ES-I3 (cell line): ENCODE results near the gene CYBB.
"Not testable (repeated sequence)": the region's sequence is repeated elsewhere in the genome, so short reads cannot be mapped to it uniquely, and the experiment has no call there.

Experiments used
- H3K36me3 ChIP-seq: 2 replicates; pipeline ENCODE4 v1.6.1; 2013; ENCODE audit warnings: mild to moderate bottlenecking, low read length, control low read depth, moderate library complexity; ENCODE audit not compliant: insufficient read depth
- H3K4me1 ChIP-seq: 2 replicates; pipeline ENCODE4 v1.6.1; 2013; ENCODE audit warnings: mild to moderate bottlenecking, control low read depth, low read length; ENCODE audit not compliant: insufficient read depth
- H3K9ac ChIP-seq: 2 replicates; pipeline ENCODE4 v1.6.1; 2013; ENCODE audit warnings: low read depth, mild to moderate bottlenecking, low read length, moderate library complexity
- H3K9me3 ChIP-seq: 2 replicates; pipeline ENCODE4 v1.6.1; 2013; ENCODE audit warnings: mild to moderate bottlenecking, low read length, moderate library complexity; ENCODE audit not compliant: control insufficient read depth, insufficient read depth

CYBB gene

GRCh38 chrX:37767430-37767829 is 12.4 kb upstream of the CYBB start:
- no peaks in the 10 kb centered on the region for H3K36me3 ChIP-seq
- no peaks in the 10 kb centered on the region for H3K9me3 ChIP-seq
- H3K4me1 ChIP-seq: no peaks in the 10 kb centered on the region
- no peak overlapping the region for H3K9ac ChIP-seq

DNA sequence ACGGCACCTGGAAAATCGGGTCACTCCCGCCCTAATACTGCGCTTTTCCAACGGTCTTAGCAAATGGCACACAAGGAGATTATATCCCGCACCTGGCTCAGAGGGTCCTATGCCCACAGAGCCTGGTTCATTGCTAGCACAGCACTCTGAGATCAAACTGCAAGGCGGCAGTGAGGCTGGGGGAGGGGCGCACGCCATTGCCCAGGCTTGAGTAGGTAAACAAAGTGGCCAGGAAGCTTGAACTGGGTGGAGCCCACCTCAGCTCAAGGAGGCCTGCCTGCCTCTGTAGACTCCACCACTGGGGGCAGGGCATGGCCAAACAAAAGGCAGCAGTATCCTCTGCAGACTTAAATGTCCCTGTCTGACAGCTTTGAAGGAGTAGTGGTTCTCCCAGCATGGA is 11.0 kb upstream of the CYBB start:
- not testable (repeated sequence) for H3K9ac ChIP-seq, H3K4me1 ChIP-seq, H3K36me3 ChIP-seq

DNA sequence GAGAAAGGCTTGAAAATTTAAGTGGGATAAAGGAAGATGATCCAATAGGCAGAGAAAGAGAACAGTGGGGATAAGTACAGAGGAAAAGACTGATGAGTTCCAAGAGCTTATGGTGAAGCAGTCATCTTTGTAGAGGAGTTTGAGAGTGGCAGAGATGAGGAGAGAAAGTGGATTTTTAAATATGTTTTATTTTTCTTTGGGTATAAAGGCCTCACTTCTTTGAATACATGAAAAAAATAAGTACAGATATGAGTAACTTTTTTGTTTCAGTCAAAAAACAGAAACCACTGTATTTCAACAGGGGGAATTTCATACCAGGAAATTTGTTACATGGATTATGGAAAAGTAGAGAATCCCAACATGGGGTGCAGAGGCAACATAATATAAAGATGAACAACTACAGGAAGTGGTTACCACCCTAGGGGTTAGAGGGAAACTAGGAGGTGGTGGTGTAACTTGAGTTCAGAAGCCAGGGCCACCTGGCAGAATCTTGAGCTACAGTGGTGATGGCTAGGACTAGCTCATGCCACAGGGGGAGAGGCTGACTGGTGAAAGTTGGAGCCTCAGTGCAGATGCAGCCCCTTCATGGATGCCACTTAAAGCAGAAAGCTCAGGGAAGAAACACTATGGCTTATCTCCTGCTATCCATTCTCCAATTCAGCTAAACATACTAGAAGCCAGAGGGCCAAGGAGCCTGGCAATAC is 3.4 kb upstream of the CYBB start:
- no peaks in the 10 kb centered on the region for H3K4me1 ChIP-seq
- H3K9ac ChIP-seq: no peak overlapping the region
- no peaks in the 10 kb centered on the region for H3K9me3 ChIP-seq
- H3K36me3 ChIP-seq: no peaks in the 10 kb centered on the region

More for the DNA sequence above, 11.0 kb upstream of the CYBB start:
- H3K9me3 ChIP-seq: not testable (repeated sequence)

DNA sequence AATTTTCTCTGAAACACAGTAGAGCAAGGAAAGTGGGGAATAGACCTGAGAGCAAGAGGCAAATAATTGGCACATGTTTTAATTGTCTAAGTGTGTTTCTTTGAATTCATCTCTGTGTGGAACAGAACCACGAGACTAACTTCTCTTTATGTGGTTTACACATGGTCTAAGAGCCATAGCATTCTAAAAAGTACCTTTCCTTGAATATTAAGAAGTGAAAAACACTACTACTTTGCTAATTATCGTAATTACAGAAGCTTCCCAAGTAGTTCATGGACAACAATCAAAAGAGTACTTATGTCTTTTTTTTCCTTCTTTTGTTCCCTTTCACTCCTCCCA is 2.9 kb upstream of the CYBB start:
- no peak overlapping the region for H3K9ac ChIP-seq
- H3K36me3 ChIP-seq: no peaks in the 10 kb centered on the region
- H3K9me3 ChIP-seq: no peaks in the 10 kb centered on the region
- no peaks in the 10 kb centered on the region for H3K4me1 ChIP-seq

DNA sequence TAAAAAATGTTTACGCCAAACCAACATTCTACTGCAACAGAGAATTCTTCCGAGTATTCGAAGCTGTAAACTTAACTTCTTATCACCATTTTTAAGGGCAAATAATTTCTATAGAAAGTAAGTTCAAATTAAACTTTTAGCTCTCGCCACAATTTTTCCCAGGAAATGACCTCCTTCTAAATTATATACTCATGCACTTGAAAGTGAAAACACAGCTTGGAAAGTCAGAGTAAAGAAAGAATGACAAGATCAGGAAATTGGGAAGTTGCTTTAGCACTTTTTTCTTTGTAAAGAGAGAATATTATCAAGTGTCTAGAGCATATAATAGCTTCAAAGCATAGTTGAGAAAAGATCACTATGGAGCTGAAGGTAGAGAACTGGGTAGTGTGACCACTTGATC is 1.2 kb downstream of the CYBB start:
- Histone ChIP-seq H3K9ac (no peak overlapping the region), H3K4me1 (0 out of 2 replicates have a peak, but pooled peaks cover 6% of the 10 kb centered on the region), H3K36me3 (no peaks in the 10 kb centered on the region), H3K9me3 (no peaks in the 10 kb centered on the region)

GRCh38 chrX:37781814-37782213 is 2.0 kb downstream of the CYBB start:
- H3K4me1 ChIP-seq: 0 out of 2 replicates have a peak, but pooled peaks cover 6% of the 10 kb centered on the region
- H3K9ac ChIP-seq: no peak overlapping the region
- no peaks in the 10 kb centered on the region for H3K9me3 ChIP-seq
- no peaks in the 10 kb centered on the region for H3K36me3 ChIP-seq

GRCh38 chrX:37782359-37782758 is 2.5 kb downstream of the CYBB start:
- H3K9me3 ChIP-seq: no peaks in the 10 kb centered on the region
- H3K9ac ChIP-seq: no peak overlapping the region
- no peaks in the 10 kb centered on the region for H3K36me3 ChIP-seq
- H3K4me1 ChIP-seq: 0 out of 2 replicates have a peak, but pooled peaks cover 6% of the 10 kb centered on the region

DNA sequence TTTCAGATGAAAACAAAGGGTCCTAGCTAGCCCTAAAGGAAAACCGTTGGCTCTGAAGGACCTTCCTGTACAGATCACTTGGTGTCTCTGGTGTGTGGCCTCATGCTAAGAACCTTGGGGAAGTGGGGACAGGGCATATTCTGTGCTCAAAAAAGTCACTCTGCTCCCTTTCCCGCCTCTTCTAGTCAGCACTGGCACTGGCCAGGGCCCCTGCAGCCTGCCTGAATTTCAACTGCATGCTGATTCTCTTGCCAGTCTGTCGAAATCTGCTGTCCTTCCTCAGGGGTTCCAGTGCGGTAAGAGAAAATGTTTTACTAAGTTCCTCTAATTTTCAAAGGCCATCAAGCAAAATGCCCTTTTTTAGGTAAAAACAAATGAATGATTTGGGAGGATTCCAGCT is 3.4 kb downstream of the CYBB start:
- no peaks in the 10 kb centered on the region for H3K9me3 ChIP-seq
- H3K4me1 ChIP-seq: 0 out of 2 replicates have a peak, but pooled peaks cover 6% of the 10 kb centered on the region
- no peak overlapping the region for H3K9ac ChIP-seq
- H3K36me3 ChIP-seq: no peaks in the 10 kb centered on the region

- H3K9ac ChIP-seq: no peak overlapping the region
Measured at GRCh38 chrX:37785569-37785968, 5.7 kb downstream of the CYBB start.

GRCh38 chrX:37786624-37787422 is 7.0 kb downstream of the CYBB start:
- H3K9me3 ChIP-seq: no peaks in the 10 kb centered on the region
- no peak overlapping the region for H3K9ac ChIP-seq
- 0 out of 2 replicates have a peak, but pooled peaks cover 6% of the 10 kb centered on the region for H3K4me1 ChIP-seq
- H3K36me3 ChIP-seq: no peaks in the 10 kb centered on the region

More at GRCh38 chrX:37785569-37785968, 5.7 kb downstream of the CYBB start:
- Histone ChIP-seq H3K9me3 (no peaks in the 10 kb centered on the region), H3K4me1 (0 out of 2 replicates have a peak, but pooled peaks cover 6% of the 10 kb centered on the region), H3K36me3 (no peaks in the 10 kb centered on the region)

GRCh38 chrX:37787423-37787869 is 7.6 kb downstream of the CYBB start:
- Histone ChIP-seq H3K36me3 (no peaks in the 10 kb centered on the region), H3K4me1 (0 out of 2 replicates have a peak, but pooled peaks cover 6% of the 10 kb centered on the region), H3K9ac (no peak overlapping the region), H3K9me3 (no peaks in the 10 kb centered on the region)

DNA sequence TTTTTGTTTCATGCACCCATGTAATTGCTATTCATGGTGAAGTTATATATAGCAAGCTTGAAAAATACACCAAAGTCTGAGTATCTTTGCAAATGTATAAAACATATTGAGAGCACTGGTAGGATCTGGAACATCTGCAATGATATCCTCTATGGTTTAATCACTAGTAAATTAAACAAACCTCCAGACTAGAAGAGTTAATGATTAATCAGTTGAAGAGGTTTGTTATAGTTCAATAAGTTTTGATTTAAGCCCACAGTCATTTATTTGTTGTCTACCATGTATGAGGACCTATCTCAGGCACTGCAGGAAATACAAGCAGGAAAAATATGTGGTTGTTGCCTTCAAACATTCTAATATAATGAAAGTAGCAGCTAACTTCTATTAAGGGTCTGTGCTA is 16.5 kb downstream of the CYBB start:
- Histone ChIP-seq H3K9me3 (no peaks in the 10 kb centered on the region), H3K36me3 (no peaks in the 10 kb centered on the region), H3K9ac (no peak overlapping the region), H3K4me1 (no peaks in the 10 kb centered on the region)

DNA sequence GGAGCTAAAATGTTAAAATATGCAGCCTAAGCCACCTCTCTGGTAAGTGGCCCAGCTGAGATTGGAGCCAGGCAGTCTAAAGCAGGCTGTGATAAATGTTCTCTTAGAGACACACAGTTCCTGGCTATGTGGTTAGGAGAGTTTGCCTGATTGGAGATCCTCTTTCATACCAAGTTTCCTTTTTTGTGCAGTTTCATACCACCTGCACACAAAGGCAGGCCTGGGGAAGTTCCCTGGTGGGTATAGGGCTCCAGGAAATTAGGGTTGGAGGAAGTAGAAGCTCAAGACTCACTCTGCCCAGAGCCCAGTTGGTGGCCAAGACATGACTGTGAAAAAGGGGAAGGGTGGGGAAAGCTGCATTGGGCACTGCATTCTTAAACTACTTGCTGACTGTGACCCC is 16.9 kb downstream of the CYBB start:
- H3K9me3 ChIP-seq: no peaks in the 10 kb centered on the region
- H3K36me3 ChIP-seq: no peaks in the 10 kb centered on the region
- no peak overlapping the region for H3K9ac ChIP-seq
- no peaks in the 10 kb centered on the region for H3K4me1 ChIP-seq

DNA sequence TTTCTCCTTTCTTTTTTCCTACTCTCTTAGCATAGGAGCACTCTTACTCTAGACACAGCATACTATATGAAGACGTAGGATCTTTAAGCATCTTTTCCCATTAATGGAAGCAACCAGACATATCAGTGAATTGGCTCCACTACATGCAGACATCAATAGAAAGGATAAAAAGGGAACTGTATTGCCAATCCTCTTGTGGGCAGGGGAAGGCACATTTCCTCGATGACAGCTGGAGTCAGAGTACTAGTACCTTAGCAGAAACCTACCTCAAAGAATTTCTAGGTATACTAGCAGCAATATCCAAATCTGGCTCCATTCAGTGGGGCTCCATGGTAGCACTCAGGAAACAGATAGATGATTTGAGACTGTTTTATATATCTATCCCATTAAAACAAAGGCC is 20.1 kb downstream of the CYBB start:
- H3K9me3 ChIP-seq: no peaks in the 10 kb centered on the region
- H3K4me1 ChIP-seq: no peaks in the 10 kb centered on the region
- no peak overlapping the region for H3K9ac ChIP-seq
- no peaks in the 10 kb centered on the region for H3K36me3 ChIP-seq

GRCh38 chrX:37800717-37801116 is 20.9 kb downstream of the CYBB start:
- Histone ChIP-seq H3K36me3 (no peaks in the 10 kb centered on the region), H3K4me1 (no peaks in the 10 kb centered on the region), H3K9me3 (no peaks in the 10 kb centered on the region), H3K9ac (no peak overlapping the region)
